GM21825 (cell line): ENCODE results near the gene MIF.
"Not testable (repeated sequence)": the region's sequence is repeated elsewhere in the genome, so short reads cannot be mapped to it uniquely, and the experiment has no call there.

Source experiments
- ATAC-seq: cut with Tn5 transposase; IDR thresholded peaks from one replicate; pipeline ENCODE4 v1.9.1; 2021; ENCODE audit warnings: mild to moderate bottlenecking, moderate library complexity; ENCODE audit not compliant: unreplicated experiment

MIF gene

DNA sequence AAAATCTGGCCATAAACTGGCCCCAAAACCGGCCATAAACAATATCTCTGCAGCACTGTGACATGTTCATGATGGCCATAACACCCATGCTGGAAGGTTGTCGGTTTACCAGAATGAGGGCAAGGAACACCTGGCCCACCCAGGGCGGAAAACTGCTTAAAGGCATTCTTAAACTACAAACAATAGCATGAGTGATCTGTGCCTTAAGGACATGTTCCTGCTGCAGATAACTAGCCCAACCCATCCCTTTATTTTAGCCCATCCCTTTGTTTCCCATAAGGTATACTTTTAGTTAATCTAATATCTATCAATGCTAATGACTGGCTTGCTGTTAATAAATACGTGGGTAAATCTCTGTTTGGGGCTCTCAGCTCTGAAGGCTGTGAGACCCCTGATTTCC, 6.0 kb downstream of the MIF start:
- not testable (repeated sequence) for ATAC-seq

DNA sequence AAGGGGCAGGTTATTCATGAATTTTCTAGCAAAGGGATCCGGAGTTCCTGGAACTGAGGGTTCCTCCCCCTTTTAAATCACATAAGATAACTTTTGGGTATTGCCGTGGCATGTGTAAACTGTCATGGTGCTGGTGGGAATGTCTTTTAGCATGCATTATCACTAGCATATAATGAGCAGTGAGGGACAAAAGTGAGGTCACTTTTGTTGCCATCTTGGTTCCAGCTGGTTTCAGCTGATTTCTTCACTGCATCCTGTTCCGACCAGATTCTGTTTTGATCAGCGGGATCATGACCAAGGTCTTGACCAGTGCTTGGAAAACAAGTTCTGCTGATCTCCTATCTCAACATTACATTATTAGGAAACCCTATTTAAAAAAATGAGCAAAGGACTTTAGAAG, 7.4 kb downstream of the MIF start:
- ATAC-seq: no peak

DNA sequence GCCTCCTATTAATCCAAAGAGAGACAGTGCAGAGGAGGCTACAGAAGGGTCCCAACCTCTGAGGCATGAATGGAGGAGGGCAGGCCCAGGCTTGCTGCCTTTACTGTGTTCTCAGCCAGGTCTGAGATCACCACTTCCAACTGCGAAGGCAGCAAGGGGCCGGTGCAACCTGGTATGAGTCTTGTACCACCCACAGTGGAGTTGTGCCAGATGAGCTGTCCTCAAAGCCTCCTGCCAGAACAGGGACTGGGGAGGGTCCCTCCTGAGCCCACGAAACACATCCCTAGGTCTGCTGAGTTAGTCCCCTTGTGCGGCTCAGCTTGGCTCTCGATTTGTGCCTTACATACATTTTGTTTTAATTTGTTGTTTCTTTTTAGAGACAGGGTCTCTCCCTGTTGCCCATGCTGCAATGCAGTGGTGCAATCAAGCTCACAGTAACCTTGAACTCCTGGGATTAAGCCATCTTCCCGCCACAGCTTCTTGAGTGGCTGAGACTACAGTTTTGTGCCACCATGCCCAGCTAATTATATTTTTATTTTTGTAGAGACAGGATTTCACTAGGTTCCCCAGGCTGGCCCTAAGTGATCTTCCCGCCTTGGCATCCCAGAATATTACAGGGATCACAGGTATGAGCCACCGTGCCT, 9.3 kb downstream of the MIF start:
- no peak for ATAC-seq

DNA sequence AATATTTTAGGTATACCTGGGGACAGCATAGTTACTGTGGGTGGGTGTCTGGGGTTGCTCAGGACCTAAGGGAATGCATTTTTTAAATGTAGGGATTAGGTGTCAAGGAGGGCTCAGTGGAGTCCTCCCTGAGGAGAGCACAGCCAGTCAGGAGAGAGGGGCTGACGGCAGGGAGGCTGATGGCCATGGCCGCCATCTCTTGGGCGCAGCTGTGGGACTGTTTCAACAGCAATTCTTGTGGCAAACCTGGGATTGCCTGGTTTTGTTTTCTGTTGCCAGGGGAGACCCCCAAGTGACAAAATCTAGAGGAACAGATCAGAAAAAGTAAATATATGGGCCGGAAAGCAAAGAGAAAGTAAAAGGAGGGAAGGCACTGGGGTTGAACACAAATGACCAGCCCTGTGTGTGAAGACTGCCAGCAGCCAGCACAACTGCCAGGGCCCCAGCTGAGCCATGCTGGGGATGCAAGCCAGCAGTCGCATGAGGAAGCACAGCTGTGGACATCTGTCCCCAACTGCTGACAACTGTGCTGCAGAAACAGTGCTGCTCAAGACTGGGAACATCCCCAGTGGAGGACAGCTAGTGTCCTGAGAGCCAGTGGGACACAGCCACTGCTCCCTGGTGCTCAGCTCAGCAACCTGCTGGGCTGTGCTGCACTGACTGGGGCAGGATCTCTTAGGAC, 10.5 kb downstream of the MIF start:
- ATAC-seq: no peak

DNA sequence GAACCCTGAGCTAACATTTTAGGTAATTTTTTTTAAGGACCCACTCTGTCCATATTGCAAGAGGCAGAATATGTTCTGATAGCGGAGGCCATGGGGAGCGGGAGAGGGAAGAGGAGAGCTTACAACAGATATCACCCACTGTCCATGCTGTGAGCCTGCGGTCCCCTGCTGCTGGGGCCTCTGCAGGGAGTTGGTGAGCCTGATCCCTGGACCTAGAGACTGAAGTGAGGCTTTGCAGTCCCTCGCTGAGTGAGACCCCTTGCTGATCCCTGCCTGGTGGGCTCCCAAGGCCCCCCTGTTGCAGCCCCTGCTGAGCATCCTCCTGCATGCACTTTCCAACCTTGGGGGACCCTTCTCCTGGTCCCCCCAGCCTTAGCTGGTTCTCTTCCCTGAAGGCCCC, 12.5 kb downstream of the MIF start:
- no peak for ATAC-seq

DNA sequence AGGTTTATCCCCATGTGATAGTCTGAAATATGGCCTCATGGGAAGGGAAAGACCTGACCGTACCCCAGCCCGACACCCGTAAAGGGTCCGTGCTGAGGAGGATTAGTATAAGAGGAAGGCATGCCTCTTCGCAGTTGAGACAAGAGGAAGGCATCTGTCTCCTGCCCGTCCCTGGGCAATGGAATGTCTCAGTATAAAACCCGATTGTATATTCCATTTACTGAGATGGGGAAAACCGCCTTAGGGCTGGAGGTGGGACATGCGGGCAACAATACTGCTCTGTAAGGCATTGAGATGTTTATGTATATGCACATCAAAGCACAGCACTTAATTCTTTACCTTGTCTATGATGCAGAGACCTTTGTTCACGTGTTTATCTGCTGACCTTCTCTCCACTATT, 13.2 kb downstream of the MIF start:
- not testable (repeated sequence) for ATAC-seq

DNA sequence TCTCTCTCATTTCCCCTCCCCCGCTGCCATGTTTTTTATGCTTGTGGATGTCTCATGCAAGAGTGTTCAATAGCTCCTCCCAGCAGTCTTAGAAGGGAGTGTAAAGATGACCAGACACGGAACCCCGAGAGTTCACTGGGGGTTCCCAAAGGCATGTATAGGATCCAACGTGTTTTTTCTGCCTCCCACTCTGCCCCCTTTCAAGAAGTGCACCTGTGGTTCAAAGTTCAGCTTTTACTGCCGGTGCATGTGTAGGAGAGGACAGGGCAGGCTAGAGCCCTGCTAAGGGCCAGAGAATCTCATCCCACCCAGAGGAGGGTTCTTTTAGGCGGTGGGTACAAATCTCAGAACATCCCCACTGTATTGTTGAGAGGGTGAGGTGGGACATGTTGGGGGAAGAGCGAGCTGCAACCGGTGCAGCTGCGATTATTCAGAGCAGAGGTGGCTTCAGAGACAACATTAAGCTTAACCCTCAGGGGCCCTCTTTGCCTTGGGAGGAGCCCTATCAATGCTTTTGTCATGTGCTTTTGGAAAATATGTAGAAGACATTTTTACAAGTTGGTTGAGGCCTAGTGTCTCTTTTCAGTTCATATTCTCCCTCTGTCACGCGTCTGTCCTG, 14.5 kb downstream of the MIF start:
- ATAC-seq: no peak

DNA sequence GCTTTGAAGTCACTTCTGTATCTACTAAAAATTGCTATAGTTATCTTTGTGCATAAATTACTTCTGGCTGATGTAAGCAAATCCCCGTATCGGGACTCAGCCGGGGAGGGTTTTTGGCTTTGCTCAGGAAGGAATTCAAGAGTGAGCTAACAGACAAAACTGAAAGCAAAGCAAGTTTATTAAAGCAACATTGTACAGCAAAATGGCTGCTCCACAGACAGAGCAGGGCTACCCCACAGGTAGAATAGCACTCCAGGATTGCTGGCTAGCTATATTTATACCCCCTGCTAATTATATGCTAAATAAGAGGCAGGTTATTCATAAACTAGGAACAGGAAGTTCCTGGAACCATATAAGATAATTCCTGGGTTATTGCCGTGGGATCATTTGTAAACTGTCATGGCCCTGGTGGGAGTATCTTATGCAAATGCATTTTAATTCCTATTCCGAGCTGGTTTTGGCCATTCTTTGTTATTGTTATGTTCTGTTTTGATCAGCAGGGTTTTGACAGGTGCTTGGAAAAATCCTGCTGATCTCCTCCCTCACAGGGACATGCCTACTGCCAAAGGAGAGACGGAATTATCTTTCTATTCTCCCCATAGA, 15.2 kb downstream of the MIF start:
- ATAC-seq: no peak

DNA sequence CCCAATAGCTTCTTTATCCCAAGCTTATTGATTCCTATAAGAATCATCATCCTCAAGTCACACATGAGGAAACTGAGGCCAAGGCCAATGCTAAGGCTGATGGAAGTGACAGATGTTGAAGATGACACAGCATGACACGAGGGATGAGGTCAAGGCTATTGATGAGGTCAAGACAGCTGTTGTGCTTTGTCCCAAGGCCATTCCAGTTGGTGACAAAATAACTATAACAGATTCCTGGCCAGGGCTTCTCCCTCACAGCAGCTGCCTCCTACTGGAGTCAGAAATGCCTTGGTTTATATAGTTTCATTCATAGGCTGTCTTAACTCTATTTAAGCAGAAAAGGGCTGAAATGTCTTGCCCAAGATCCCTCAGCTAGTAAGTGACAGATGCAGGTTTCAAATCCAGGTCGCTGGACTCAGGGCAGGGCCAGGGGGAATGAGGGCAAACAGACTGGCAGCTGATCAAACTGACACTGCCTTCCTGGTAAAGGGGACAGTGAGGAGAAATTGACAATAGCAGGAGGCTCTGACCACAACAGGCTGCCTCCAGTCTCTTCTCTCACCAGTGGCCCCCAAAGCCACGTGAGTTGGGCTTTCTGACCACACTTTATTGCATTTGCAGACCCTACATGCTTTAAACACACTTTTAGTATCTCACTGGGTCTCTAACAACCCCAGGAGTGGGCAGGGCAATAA, 16.5 kb downstream of the MIF start:
- ATAC-seq: no peak

DNA sequence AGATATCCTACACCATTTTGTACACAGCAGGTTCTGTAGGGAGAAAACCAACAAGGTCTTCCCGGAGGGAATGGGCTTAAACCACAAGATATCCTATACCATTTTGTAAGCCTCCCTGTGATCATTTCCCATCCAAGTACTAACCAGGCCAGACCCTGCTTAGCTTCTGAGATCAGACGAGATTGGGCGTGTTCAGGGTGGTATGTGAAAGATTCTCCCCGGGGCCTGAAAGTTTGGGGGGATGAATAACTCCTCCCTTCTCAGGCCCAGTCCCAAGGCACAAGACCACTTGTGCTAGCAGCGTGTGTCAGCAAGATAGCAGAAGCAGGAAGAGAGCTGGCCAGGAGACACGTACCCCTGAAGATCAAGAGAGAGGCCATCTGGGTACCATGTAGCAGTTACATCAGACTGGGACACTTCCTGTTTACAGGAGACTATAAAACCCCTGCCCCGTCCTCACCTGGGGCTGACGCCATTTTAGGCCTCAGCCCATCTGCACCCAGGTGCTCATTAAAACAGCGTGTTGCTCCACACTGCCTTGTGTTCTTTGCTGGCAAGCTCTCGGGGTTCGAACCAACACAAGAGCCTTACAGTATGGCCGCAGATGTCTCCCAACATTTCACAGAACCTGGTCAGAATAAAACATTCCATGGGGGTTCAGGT, 17.3 kb downstream of the MIF start:
- no peak for ATAC-seq

DNA sequence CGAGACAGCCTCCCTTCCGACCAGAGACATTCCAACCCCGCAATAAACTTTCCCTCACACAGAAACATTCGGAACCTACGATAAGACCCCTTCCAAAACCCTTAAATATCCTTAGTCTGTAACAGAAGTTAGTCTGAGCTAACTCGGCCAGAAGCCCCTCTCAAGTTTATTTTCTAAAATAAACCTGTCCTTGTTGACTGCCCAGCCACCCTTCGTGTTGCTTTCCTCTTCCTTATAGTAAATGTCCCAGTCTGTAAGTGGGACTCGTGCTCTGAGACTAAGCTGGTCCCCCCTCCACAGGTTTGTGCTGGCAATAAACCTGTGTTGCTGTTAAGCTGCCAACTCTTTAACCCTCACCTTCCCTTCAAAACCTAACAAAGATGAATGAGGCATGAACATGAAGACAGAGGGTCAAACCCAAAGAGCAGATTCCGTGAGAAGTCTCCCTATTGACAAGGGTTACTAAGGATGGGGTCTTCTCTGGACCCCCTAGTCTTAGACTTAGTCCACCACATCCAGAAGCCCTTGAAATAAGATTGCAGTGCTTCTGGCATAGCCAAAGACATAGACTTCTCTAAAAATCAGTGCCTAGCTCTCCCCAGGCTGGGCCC, 18.2 kb downstream of the MIF start:
- ATAC-seq: no peak

DNA sequence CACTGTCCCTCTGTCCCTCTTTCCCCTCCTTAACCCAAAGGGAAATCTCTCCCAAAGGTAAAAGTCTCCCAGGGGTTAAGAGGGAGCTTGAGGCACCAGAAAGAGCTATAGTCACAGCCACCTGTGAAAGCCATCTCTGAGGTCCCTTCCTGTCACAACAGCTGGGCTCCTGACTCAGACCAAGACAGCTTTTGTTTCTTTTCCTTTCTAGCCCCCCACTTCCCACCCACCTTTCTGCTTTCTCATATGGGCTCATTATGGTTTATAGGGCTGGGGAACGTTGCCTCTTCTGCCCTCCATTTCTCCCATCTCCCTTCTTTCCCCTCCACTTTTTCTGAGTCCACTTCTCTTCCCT, 19.1 kb downstream of the MIF start:
- peak; percentile 2 for ATAC-seq

DNA sequence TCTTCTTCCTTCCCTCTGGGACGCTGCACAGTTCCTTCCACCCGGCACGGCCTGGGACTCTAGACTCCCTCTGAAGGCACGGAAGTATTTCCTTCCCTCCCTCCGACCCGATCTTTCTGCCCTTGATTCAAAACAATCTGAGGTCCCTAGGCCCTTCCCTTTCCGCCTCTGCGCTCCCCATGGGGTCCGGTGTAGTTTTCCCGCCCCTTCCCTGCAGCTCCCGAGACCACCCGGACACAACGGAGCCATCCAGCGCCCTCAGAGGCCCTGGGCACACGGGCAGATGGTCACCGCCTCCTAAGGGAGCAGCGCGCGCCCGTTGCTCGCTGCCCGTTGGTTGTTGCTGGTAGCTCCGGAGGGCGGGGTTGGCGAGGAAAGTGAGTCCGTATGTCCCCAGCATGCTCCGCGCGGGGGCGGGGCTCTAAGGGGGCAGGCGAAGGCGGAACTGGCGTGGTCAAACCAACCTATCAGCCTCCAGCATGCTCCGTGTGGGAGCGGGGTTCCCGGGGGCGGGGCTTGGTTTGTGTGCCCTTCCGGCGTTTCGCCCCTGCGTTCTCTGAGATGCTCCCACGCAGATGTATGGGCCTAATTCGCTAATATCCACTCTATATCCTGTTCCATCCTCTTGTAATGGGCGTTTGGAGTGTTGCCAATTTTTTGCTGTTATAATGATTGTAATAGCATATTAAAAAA, 19.6 kb downstream of the MIF start:
- peak; percentile 94 for ATAC-seq

DNA sequence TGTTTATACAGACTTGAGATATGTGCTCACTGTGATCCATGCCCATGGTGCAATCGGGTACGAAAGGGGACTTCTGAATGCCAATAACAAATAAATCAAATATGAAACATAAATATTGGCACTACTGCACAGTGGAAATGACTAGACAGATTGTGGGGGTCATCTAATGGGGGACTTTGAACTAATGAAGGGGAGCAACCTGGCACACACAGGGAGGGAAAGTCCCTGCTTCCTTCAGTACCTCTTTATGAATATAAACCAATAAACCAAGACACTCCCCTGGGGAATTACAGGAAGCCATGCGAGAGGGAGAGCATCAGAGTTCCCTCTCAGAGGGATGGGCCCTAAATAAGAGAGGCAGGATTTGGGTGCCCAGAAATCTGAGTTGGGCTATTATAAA, 21.1 kb downstream of the MIF start:
- no peak for ATAC-seq

DNA sequence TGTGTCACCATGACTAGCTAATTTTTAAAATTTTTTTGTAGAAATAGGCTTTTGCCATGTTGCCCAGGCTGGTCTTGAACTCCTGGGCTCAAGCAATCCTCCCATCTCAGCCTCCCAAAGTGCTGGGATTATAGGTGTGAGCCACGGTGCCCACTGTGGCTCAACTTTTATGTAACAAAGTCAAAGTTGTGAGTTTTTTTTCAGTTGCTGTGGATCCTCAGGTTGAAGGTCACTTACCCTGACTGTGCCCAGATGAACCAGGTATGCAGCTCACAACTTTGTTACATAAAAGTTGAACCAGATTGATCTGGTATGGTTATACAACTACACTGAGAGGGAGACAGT, 26.1 kb downstream of the MIF start:
- ATAC-seq: not testable (repeated sequence)

DNA sequence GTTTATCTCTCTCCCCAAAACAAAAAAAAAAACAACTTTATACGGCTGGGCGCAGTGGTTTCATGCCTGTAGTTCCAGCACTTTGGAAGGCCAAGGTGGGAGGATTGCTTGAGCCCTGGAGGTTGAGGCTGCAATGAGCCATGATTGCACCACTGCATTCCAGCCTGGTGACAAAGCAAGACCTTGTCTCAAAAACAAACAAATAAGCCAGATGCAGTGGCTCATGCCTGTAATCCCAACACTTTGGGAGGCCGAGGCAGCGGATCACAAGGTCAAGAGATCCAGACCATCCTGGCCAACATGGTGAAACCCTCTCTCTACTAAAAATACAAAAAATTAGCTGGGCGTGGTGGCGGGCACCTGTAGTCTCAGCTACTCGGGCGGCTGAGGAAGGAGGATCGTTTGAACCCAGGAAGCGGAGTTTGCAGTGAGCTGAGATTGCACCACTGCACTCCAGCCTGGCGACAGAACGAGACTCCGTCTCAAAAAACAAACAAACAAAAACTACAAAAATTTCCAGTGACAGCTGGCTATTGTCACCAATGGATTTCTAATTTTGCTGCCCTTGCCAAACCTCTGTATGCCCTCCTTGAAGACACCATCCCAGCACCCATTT, 27.5 kb downstream of the MIF start:
- not testable (repeated sequence) for ATAC-seq

DNA sequence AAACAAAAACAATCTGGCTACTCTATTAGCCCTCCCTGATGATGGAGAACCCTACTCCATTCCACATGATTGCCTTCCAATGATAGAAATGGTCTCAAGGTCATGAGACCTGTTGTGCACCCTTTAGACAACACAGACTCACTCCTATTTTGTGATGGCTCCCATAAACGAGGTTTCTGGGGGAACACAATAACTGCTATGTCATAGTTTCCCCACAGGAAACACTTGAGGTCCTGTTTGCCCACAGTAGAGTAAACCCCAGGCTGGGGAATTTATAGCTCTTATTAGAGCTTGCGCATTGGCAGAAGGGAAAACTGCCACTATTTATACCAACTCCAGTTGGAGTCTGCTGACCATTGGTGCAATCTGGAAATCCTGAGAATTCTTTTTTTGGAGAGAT, 28.7 kb downstream of the MIF start:
- no peak for ATAC-seq

DNA sequence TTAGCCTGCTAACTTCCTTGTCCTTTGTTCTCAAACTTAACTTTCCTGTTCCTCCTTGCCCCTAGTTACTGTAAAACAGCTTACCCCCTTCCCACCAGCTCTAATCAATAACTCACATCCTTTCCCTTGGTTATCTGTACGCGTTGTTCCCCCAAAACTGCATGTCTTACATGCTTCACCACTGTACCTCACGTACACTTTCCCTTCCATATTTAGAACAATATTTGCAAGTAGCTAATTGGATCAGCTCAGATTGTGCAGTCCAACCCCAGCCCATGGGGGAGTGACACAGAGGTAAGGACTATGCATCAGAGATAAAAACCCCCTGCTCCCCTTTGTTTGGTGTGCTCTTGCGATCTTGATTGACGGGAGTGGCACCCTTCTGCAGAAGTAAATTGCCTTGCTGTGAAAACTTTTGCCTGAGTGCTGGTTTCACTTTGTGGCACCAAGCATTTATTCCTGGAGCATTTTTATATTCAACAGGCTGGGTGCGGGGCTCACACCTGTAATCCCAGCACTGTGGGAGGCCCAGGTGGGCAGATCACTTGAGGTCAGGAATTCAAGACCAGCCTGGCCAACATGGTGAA, 30.9 kb downstream of the MIF start:
- ATAC-seq: no peak

DNA sequence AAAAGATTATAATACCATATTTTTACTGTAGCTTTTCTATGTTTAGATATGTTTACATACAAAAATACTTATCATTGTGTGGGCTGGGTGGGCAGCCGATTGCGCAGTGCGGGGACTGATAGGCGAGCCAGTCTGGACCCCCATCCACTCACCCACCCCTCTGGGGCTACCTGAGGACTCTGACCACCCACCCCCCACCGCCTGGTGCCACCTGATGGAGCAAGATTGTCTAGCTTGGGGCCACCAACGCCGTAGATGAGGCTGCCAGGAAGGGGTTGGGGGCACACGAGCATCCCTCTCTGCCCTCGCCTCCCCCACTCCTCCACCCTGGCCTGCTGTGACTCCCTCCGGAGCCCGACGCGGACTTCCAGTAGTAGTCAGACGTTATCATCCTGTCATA, 32.4 kb downstream of the MIF start:
- no peak for ATAC-seq
